Measurements from ENCODE around the gene OR4X1.
"Not testable (repeated sequence)": the region's sequence is repeated elsewhere in the genome, so short reads cannot be mapped to it uniquely, and the experiment has no call there.

Gene OR4X1

GRCh38 chr11:48263423-48263911 lies at the start of gene OR4X1:
TSS of gene OR4X1 (plus strand) at chr11:48263861. CDS start at chr11:48263861, 0 bp downstream.
- no peak for DNase-seq

GRCh38 chr11:48216510-48216909 lies 47.2 kb upstream of the OR4X1 start, which contains the start of gene OR4B1:
TSS of gene OR4B1 (plus strand) at chr11:48216810. CDS start at chr11:48216810, 0 bp downstream.
- no peak for DNase-seq

GRCh38 chr11:48228761-48229160 lies 34.9 kb upstream of the OR4X1 start:
- no peak for DNase-seq

GRCh38 chr11:48230057-48230456 lies 33.6 kb upstream of the OR4X1 start:
- DNase-seq = not testable (repeated sequence)

GRCh38 chr11:48237727-48238126 lies 25.9 kb upstream of the OR4X1 start:
- no peak for DNase-seq

GRCh38 chr11:48242501-48242900 lies 21.2 kb upstream of the OR4X1 start:
- DNase-seq = no peak

- DNase-seq = no peak
These were observed 18.9 kb upstream of the OR4X1 start, which contains the start of gene OR4X2 for GRCh38 chr11:48244804-48245203. TSS of gene OR4X2 (plus strand) at chr11:48245104. CDS start at chr11:48245104, 0 bp downstream.

- DNase-seq = no peak
These were observed 14.8 kb upstream of the OR4X1 start for GRCh38 chr11:48248902-48249301.

GRCh38 chr11:48261600-48261999 lies 2.1 kb upstream of the OR4X1 start:
- DNase-seq = no peak

GRCh38 chr11:48270621-48271020 lies 7.0 kb downstream of the OR4X1 start:
- no peak for DNase-seq

GRCh38 chr11:48272606-48273005 lies 8.9 kb downstream of the OR4X1 start:
- DNase-seq = no peak

- DNase-seq = no peak
These were observed 42.3 kb downstream of the OR4X1 start, which contains the start of gene OR4S1 for GRCh38 chr11:48305923-48306322. TSS of gene OR4S1 (plus strand) at chr11:48306223. CDS start at chr11:48306223, 0 bp downstream.

- DNase-seq = peak; percentile 70
These were observed 44.2 kb downstream of the OR4X1 start for GRCh38 chr11:48307760-48308386.

GRCh38 chr11:48313590-48313989 lies 49.9 kb downstream of the OR4X1 start:
- DNase-seq = not testable (repeated sequence)
